Measurements from ENCODE around the gene TMEM182.

GRCh38 chr2:102724553-102724952, 37.3 kb upstream of the TMEM182 start:
- TF ChIP-seq POLR2A (IDR thresholded peaks at IDR 0.05) (no peak), CTCF (IDR thresholded peaks at IDR 0.05) (no peak)
